ENCODE data around the gene HILPDA.
"Not testable (repeated sequence)": the region's sequence is repeated elsewhere in the genome, so short reads cannot be mapped to it uniquely, and the experiment has no call there.

Gene HILPDA

GRCh38 chr7:128442356-128442755 lies 13.3 kb upstream of the HILPDA start:
- no peaks in the 10 kb centered on the region for H3K9me3 ChIP-seq (ENCODE audit: low read length)
- no peak overlapping the region for H3K4me3 ChIP-seq (ENCODE audit: low read length)
- no peaks in the 10 kb centered on the region for H3K4me1 ChIP-seq (ENCODE audit: insufficient read depth, low read length)
- H2AFZ ChIP-seq (ENCODE audit: low read depth, low read length): no peak overlapping the region
- no peaks in the 10 kb centered on the region for H3K36me3 ChIP-seq (ENCODE audit: insufficient read depth, low read length)
- peaks cover 24% of the 10 kb centered on the region for H3K27me3 ChIP-seq (ENCODE audit: insufficient read depth, low read length)

- H2AFZ ChIP-seq (ENCODE audit: low read depth, low read length): no peak overlapping the region
Measured at GRCh38 chr7:128443831-128444600, 11.7 kb upstream of the HILPDA start.

GRCh38 chr7:128446306-128446705 lies 9.4 kb upstream of the HILPDA start:
- H3K4me3 ChIP-seq (ENCODE audit: low read length): no peak overlapping the region
- H3K36me3 ChIP-seq (ENCODE audit: insufficient read depth, low read length): no peaks in the 10 kb centered on the region
- H3K9me3 ChIP-seq (ENCODE audit: low read length): no peaks in the 10 kb centered on the region
- H3K4me1 ChIP-seq (ENCODE audit: insufficient read depth, low read length): no peaks in the 10 kb centered on the region
- peaks cover 16% of the 10 kb centered on the region for H3K27me3 ChIP-seq (ENCODE audit: insufficient read depth, low read length)
- no peak overlapping the region for H2AFZ ChIP-seq (ENCODE audit: low read depth, low read length)

More at GRCh38 chr7:128443831-128444600, 11.7 kb upstream of the HILPDA start:
- Histone ChIP-seq H3K27me3 (ENCODE audit: insufficient read depth, low read length) (peaks cover 21% of the 10 kb centered on the region), H3K9me3 (ENCODE audit: low read length) (no peaks in the 10 kb centered on the region), H3K36me3 (ENCODE audit: insufficient read depth, low read length) (no peaks in the 10 kb centered on the region), H3K4me3 (ENCODE audit: low read length) (no peak overlapping the region), H3K4me1 (ENCODE audit: insufficient read depth, low read length) (no peaks in the 10 kb centered on the region)

- no peaks in the 10 kb centered on the region for H3K36me3 ChIP-seq (ENCODE audit: insufficient read depth, low read length)
- peaks cover 16% of the 10 kb centered on the region for H3K27me3 ChIP-seq (ENCODE audit: insufficient read depth, low read length)
- H3K4me1 ChIP-seq (ENCODE audit: insufficient read depth, low read length): no peaks in the 10 kb centered on the region
- H3K9me3 ChIP-seq (ENCODE audit: low read length): no peaks in the 10 kb centered on the region
- no peak overlapping the region for H3K4me3 ChIP-seq (ENCODE audit: low read length)
- no peak overlapping the region for H2AFZ ChIP-seq (ENCODE audit: low read depth, low read length)
Measured at GRCh38 chr7:128447941-128448564, 7.6 kb upstream of the HILPDA start.

- Histone ChIP-seq H3K36me3 (ENCODE audit: insufficient read depth, low read length) (no peaks in the 10 kb centered on the region), H3K4me1 (ENCODE audit: insufficient read depth, low read length) (no peaks in the 10 kb centered on the region), H3K27me3 (ENCODE audit: insufficient read depth, low read length) (peaks cover 15% of the 10 kb centered on the region), H3K9me3 (ENCODE audit: low read length) (no peaks in the 10 kb centered on the region), H2AFZ (ENCODE audit: low read depth, low read length) (no peak overlapping the region), H3K4me3 (ENCODE audit: low read length) (no peak overlapping the region)
Measured at GRCh38 chr7:128448751-128449302, 6.9 kb upstream of the HILPDA start.

GRCh38 chr7:128450409-128450808 lies 5.3 kb upstream of the HILPDA start:
- H2AFZ ChIP-seq (ENCODE audit: low read depth, low read length): no peak overlapping the region
- H3K4me3 ChIP-seq (ENCODE audit: low read length): no peak overlapping the region
- H3K9me3 ChIP-seq (ENCODE audit: low read length): no peaks in the 10 kb centered on the region
- peaks cover 5% of the 10 kb centered on the region for H3K27me3 ChIP-seq (ENCODE audit: insufficient read depth, low read length)
- no peaks in the 10 kb centered on the region for H3K36me3 ChIP-seq (ENCODE audit: insufficient read depth, low read length)
- peaks cover 4% of the 10 kb centered on the region for H3K4me1 ChIP-seq (ENCODE audit: insufficient read depth, low read length)

- Histone ChIP-seq H3K9me3 (ENCODE audit: low read length) (no peaks in the 10 kb centered on the region), H3K36me3 (ENCODE audit: insufficient read depth, low read length) (no peaks in the 10 kb centered on the region), H3K4me3 (ENCODE audit: low read length) (no peak overlapping the region), H3K4me1 (ENCODE audit: insufficient read depth, low read length) (peaks cover 4% of the 10 kb centered on the region), H2AFZ (ENCODE audit: low read depth, low read length) (no peak overlapping the region), H3K27me3 (ENCODE audit: insufficient read depth, low read length) (peaks cover 5% of the 10 kb centered on the region)
Measured at GRCh38 chr7:128450913-128451312, 4.8 kb upstream of the HILPDA start.

- no peaks in the 10 kb centered on the region for H3K27me3 ChIP-seq (ENCODE audit: insufficient read depth, low read length)
- H3K9me3 ChIP-seq (ENCODE audit: low read length): no peaks in the 10 kb centered on the region
- peaks cover 11% of the 10 kb centered on the region for H3K4me1 ChIP-seq (ENCODE audit: insufficient read depth, low read length)
- H3K4me3 ChIP-seq (ENCODE audit: low read length): no peak overlapping the region
- no peak overlapping the region for H2AFZ ChIP-seq (ENCODE audit: low read depth, low read length)
- H3K36me3 ChIP-seq (ENCODE audit: insufficient read depth, low read length): peaks cover 5% of the 10 kb centered on the region
Measured at GRCh38 chr7:128452552-128452951, 3.1 kb upstream of the HILPDA start.

GRCh38 chr7:128453836-128454804 lies 1.6 kb upstream of the HILPDA start:
- no peaks in the 10 kb centered on the region for H3K27me3 ChIP-seq (ENCODE audit: insufficient read depth, low read length)
- peak overlapping the region; percentile 52 for H2AFZ ChIP-seq (ENCODE audit: low read depth, low read length)
- H3K9me3 ChIP-seq (ENCODE audit: low read length): no peaks in the 10 kb centered on the region
- peaks cover 17% of the 10 kb centered on the region for H3K4me1 ChIP-seq (ENCODE audit: insufficient read depth, low read length)
- H3K36me3 ChIP-seq (ENCODE audit: insufficient read depth, low read length): peaks cover 15% of the 10 kb centered on the region
- no peak overlapping the region for H3K4me3 ChIP-seq (ENCODE audit: low read length)

GRCh38 chr7:128454808-128455542 lies 703 bp upstream of the HILPDA start:
- Histone ChIP-seq H2AFZ (ENCODE audit: low read depth, low read length) (peak overlapping the region; percentile 78), H3K4me1 (ENCODE audit: insufficient read depth, low read length) (peaks cover 17% of the 10 kb centered on the region), H3K36me3 (ENCODE audit: insufficient read depth, low read length) (peaks cover 15% of the 10 kb centered on the region), H3K4me3 (ENCODE audit: low read length) (peak overlapping the region; percentile 73), H3K27me3 (ENCODE audit: insufficient read depth, low read length) (no peaks in the 10 kb centered on the region), H3K9me3 (ENCODE audit: low read length) (no peaks in the 10 kb centered on the region)

GRCh38 chr7:128456255-128456725 lies 612 bp downstream of the HILPDA start:
- H3K9me3 ChIP-seq (ENCODE audit: low read length): no peaks in the 10 kb centered on the region
- peaks cover 15% of the 10 kb centered on the region for H3K36me3 ChIP-seq (ENCODE audit: insufficient read depth, low read length)
- peak overlapping the region; percentile 73 for H3K4me3 ChIP-seq (ENCODE audit: low read length)
- H3K27me3 ChIP-seq (ENCODE audit: insufficient read depth, low read length): no peaks in the 10 kb centered on the region
- peak overlapping the region; percentile 78 for H2AFZ ChIP-seq (ENCODE audit: low read depth, low read length)
- peaks cover 17% of the 10 kb centered on the region for H3K4me1 ChIP-seq (ENCODE audit: insufficient read depth, low read length)

GRCh38 chr7:128457385-128457784 lies 1.7 kb downstream of the HILPDA start:
- peak overlapping the region; percentile 73 for H3K4me3 ChIP-seq (ENCODE audit: low read length)
- not testable (repeated sequence) for H3K9me3 ChIP-seq (ENCODE audit: low read length)

More at GRCh38 chr7:128457385-128457784, 1.7 kb downstream of the HILPDA start:
- H3K27me3 ChIP-seq (ENCODE audit: insufficient read depth, low read length); H2AFZ ChIP-seq (ENCODE audit: low read depth, low read length): not testable (repeated sequence)
- Histone ChIP-seq H3K4me1 (ENCODE audit: insufficient read depth, low read length) (peaks cover 17% of the 10 kb centered on the region), H3K36me3 (ENCODE audit: insufficient read depth, low read length) (peaks cover 15% of the 10 kb centered on the region)
